Measurements from ENCODE around the gene SAC3D1.

- TF ChIP-seq CTCF (IDR thresholded peaks at IDR 0.05) (no peak), POLR2A (IDR thresholded peaks at IDR 0.05) (no peak), POLR2AphosphoS5 (IDR thresholded peaks at IDR 0.05) (no peak), EP300 (IDR thresholded peaks at IDR 0.05) (no peak)
These were observed 28.2 kb downstream of the SAC3D1 start for GRCh38 chr11:65069217-65069616.
